ENCODE measurements around the gene PIK3C3. TPM values are rescaled to one million over a fixed set of nuclear protein-coding genes. Genes with fewer than 3 reads are reported as not detected.

Gene PIK3C3
- polyA plus RNA-seq, 1 of the 3 experiments (the other 2 are of a cell fraction), result 26.9 TPM

GRCh38 chr18:41977233-41977632 lies 22.2 kb downstream of the PIK3C3 start:
- Histone ChIP-seq H3K9me2 (no peaks in the 10 kb centered on the region), H3K27ac (ENCODE audit: low read depth in 2 of 2, low read length in 1 of 2) (no peak overlapping the region), H3K4me3 (ENCODE audit: low read depth in 2 of 2, low read length in 1 of 2) (no peak overlapping the region), H3K4me2 (no peak overlapping the region), H3K9me3 (no peaks in the 10 kb centered on the region), H2AFZ (ENCODE audit: low read depth) (no peak overlapping the region), H3F3A (replicated peaks; ENCODE audit: insufficient read depth) (peaks cover under 1% of the 10 kb centered on the region), H3K4me1 (ENCODE audit: control insufficient read depth in 1 of 2, insufficient read depth in 2 of 2, low read depth in 1 of 2, low read length in 1 of 2) (peaks cover 2 to 6% of the 10 kb centered on the region in 2 experiments; a peak in 3 of 4 replicates), H3K27me3 (ENCODE audit: insufficient read depth) (no peaks in the 10 kb centered on the region), H3K36me3 (replicated peaks in 1 of 2; ENCODE audit: control insufficient read depth in 1 of 2, insufficient read depth in 2 of 2, low read length in 1 of 2) (peaks cover 40 to 46% of the 10 kb centered on the region in 2 experiments), H4K20me1 (ENCODE audit: insufficient read depth) (peaks cover 5% of the 10 kb centered on the region), H3K79me2 (ENCODE audit: insufficient read depth) (peaks cover 57% of the 10 kb centered on the region), H3K9ac (no peak overlapping the region)
- WGBS (ENCODE audit: low lambda C conversion rate), result 93% methylated on average over 6 of the region's 6 CpGs
- POLR2A ChIA-PET, result no interaction called here
- CTCF ChIA-PET, result no interaction called here
- no peak for TF ChIP-seq GABPA (IDR thresholded peaks at IDR 0.05; ENCODE audit: low read depth)
- TF ChIP-seq IRF3 (IDR thresholded peaks at IDR 0.05; ENCODE audit: low read depth, low read length), result no peak
- no peak for TF ChIP-seq EZH2phosphoT487 (IDR thresholded peaks at IDR 0.05; ENCODE audit: borderline replicate concordance, low read depth)
- no peak for TF ChIP-seq RCOR1 (IDR thresholded peaks at IDR 0.05; ENCODE audit: low read length)
- TF ChIP-seq CHD2 (IDR thresholded peaks at IDR 0.05; ENCODE audit: low read length, partially characterized antibody), result no peak
- no peak for TF ChIP-seq PBX3 (IDR thresholded peaks at IDR 0.05)
- TF ChIP-seq FOXM1 (IDR thresholded peaks at IDR 0.05; ENCODE audit: low read depth), result no peak
- no peak for TF ChIP-seq SIN3A (IDR thresholded peaks at IDR 0.05; ENCODE audit: borderline replicate concordance, low read depth, low read length)
- TF ChIP-seq GATA2 (CRISPR knock-in tag; IDR thresholded peaks at IDR 0.05), result no peak
- no peak for TF ChIP-seq FOXJ3 (CRISPR knock-in tag; IDR thresholded peaks at IDR 0.05)
- TF ChIP-seq YY1 (IDR thresholded peaks at IDR 0.05; ENCODE audit: low read depth), result no peak
- TF ChIP-seq REST (IDR thresholded peaks at IDR 0.05; ENCODE audit: low read depth, low read length), result no peak
- TF ChIP-seq SMC3 (IDR thresholded peaks at IDR 0.05; ENCODE audit: low read depth, low read length), result no peak
- no peak for TF ChIP-seq TCF12 (IDR thresholded peaks at IDR 0.05)
- TF ChIP-seq JUND (IDR thresholded peaks at IDR 0.05), result no peak
- no peak for TF ChIP-seq RAD21 (IDR thresholded peaks at IDR 0.05; ENCODE audit: low read length)
- TF ChIP-seq NRF1 (IDR thresholded peaks at IDR 0.05; ENCODE audit: low read depth, low read length), result no peak
- TF ChIP-seq CTCF (IDR thresholded peaks at IDR 0.05), result no peak
- TF ChIP-seq RFX5 (IDR thresholded peaks at IDR 0.05; ENCODE audit: low read length), result no peak
- DNase-seq, result no peak

All from SK-N-SH (cell line).